GM23338 (cell line): Measurements from ENCODE around the gene ING3. TPM values are rescaled to one million over a fixed set of nuclear protein-coding genes. Genes with fewer than 3 reads are reported as not detected.

ENCODE experiments used
- ATAC-seq: fragments of 200-7000 bp; cut with Tn5 transposase; 3 replicates; pipeline ENCODE4 v1.9.1; 2020
- DNase-seq: peaks from one replicate; pipeline ENCODE4 v3.0.0-alpha.2; 2015; ENCODE audit warnings: low spot score
- H2AFZ ChIP-seq: fragments of 200-600 bp; sonication (generic); 2 replicates; pipeline ENCODE4 v1.8.0; 2016; ENCODE audit warnings: antibody characterized with exemption, mild to moderate bottlenecking, moderate library complexity
- H3F3A ChIP-seq: fragments of 200-600 bp; sonication (generic); replicated peaks from 2 replicates; pipeline ENCODE4 v1.8.0; 2017; ENCODE audit warnings: antibody characterized with exemption, mixed run types, low read depth
- H3K27ac ChIP-seq: fragments of 200-600 bp; sonication (generic); 2 replicates; pipeline ENCODE4 v1.6.1; 2016; ENCODE audit warnings: low read depth
- H3K27me3 ChIP-seq: fragments of 200-600 bp; sonication (generic); 2 replicates; pipeline ENCODE4 v1.8.0; 2016; ENCODE audit warnings: mild to moderate bottlenecking, mixed run types, moderate library complexity; ENCODE audit not compliant: insufficient read depth
- H3K36me3 ChIP-seq: fragments of 200-600 bp; sonication (generic); 2 replicates; pipeline ENCODE4 v1.8.0; 2016; ENCODE audit warnings: mild to moderate bottlenecking; ENCODE audit not compliant: insufficient read depth
- H3K4me1 ChIP-seq: fragments of 200-600 bp; sonication (generic); 2 replicates; pipeline ENCODE4 v1.8.0; 2016; ENCODE audit warnings: mild to moderate bottlenecking, moderate library complexity; ENCODE audit not compliant: insufficient read depth
- H3K4me2 ChIP-seq: fragments of 200-600 bp; sonication (generic); 2 replicates; pipeline ENCODE4 v1.7.1; 2017; ENCODE audit warnings: mixed run types
- H3K4me3 ChIP-seq: fragments of 200-600 bp; sonication (generic); 2 replicates; pipeline ENCODE4 v1.6.1; 2016; ENCODE audit warnings: mixed run types
- H3K79me2 ChIP-seq: fragments of 200-600 bp; sonication (generic); replicated peaks from 2 replicates; pipeline ENCODE4 v1.8.0; 2017; ENCODE audit warnings: mild to moderate bottlenecking; ENCODE audit not compliant: insufficient read depth
- H3K9me2 ChIP-seq: fragments of 200-600 bp; sonication (generic); 2 replicates; pipeline ENCODE4 v1.8.0; 2017; ENCODE audit not compliant: insufficient read depth
- H4K20me1 ChIP-seq: fragments of 200-600 bp; sonication (generic); replicated peaks from 2 replicates; pipeline ENCODE4 v1.8.0; 2017; ENCODE audit warnings: mild to moderate bottlenecking; ENCODE audit not compliant: insufficient read depth
- H3K27ac Mint-ChIP-seq: 2 replicates; pipeline ENCODE4 v1.8.0; 2020; ENCODE audit warnings: inconsistent platforms, mild to moderate bottlenecking, moderate library complexity, mixed read lengths
- H3K27me3 Mint-ChIP-seq: 3 replicates; pipeline ENCODE4 v1.8.0; 2022; ENCODE audit warnings: low read depth, mild to moderate bottlenecking, moderate library complexity, mixed read lengths, inconsistent platforms; ENCODE audit not compliant: insufficient read depth, poor library complexity
- H3K36me3 Mint-ChIP-seq: 3 replicates; pipeline ENCODE4 v1.8.0; 2021; ENCODE audit warnings: low read depth, mild to moderate bottlenecking, inconsistent platforms, moderate library complexity, mixed read lengths
- H3K4me1 Mint-ChIP-seq: 3 replicates; pipeline ENCODE4 v1.8.0; 2020; ENCODE audit warnings: mild to moderate bottlenecking, inconsistent platforms, mixed read lengths
- H3K4me3 Mint-ChIP-seq: 3 replicates; pipeline ENCODE4 v1.8.0; 2021; ENCODE audit warnings: moderate library complexity, mild to moderate bottlenecking, inconsistent platforms, mixed read lengths
- H3K9me3 Mint-ChIP-seq: 3 replicates; pipeline ENCODE4 v1.8.0; 2020; ENCODE audit warnings: moderate library complexity, mild to moderate bottlenecking, inconsistent platforms, mixed read lengths
- CREB1 ChIP-seq: fragments of 250-450 bp; sonication (Bioruptor Pico); IDR thresholded peaks from 2 replicates; pipeline ENCODE4 v1.5.0; 2020; ENCODE audit warnings: low read depth, mild to moderate bottlenecking, moderate library complexity
- EZH2phosphoT487 ChIP-seq: fragments of 200-600 bp; sonication (generic); IDR thresholded peaks from one replicate; pipeline ENCODE4 v1.8.1; 2018; ENCODE audit warnings: antibody characterized with exemption; ENCODE audit not compliant: unreplicated experiment
- JUNB ChIP-seq: IDR thresholded peaks from one replicate; pipeline ENCODE4 v1.6.1; 2016; ENCODE audit warnings: antibody characterized with exemption; ENCODE audit not compliant: unreplicated experiment
- NANOG ChIP-seq: IDR thresholded peaks from 2 replicates; pipeline ENCODE4 v1.6.1; 2016; ENCODE audit warnings: antibody characterized with exemption, borderline replicate concordance
- POLR2AphosphoS5 ChIP-seq: IDR thresholded peaks from 2 replicates; pipeline ENCODE4 v1.6.1; 2016; ENCODE audit warnings: antibody characterized with exemption, low read depth
- REST ChIP-seq: IDR thresholded peaks from one replicate; pipeline ENCODE4 v1.6.1; 2018; ENCODE audit warnings: antibody characterized with exemption; ENCODE audit not compliant: unreplicated experiment
- STAT1 ChIP-seq: IDR thresholded peaks from one replicate; pipeline ENCODE4 v1.6.1; 2016; ENCODE audit warnings: antibody characterized with exemption; ENCODE audit not compliant: unreplicated experiment
- ZNF462 ChIP-seq: fragments of 250-450 bp; sonication (Bioruptor Pico); IDR thresholded peaks from 2 replicates; pipeline ENCODE4 v1.5.0; 2020; ENCODE audit warnings: mild to moderate bottlenecking, moderate library complexity
- polyA plus RNA-seq: library from polyadenylated mRNA; unstranded; fragments of >200 nt; fragmentation: Nextera tagmentation; extraction: Ambion mirVana; gene quantifications from 2 replicates; pipeline ENCODE4 v1.2.1, GENCODE V29; 2016
- total RNA-seq: library from RNA; depleted of rRNA; stranded (reverse); fragments of >200 nt; shearing (Covaris generic); gene quantifications from 2 replicates; pipeline ENCODE4 v1.2.3, GENCODE V29; 2014

Gene ING3
- total and polyA plus RNA-seq, 2 experiments from 2014 or later = 17.8 to 26.2 TPM

DNA sequence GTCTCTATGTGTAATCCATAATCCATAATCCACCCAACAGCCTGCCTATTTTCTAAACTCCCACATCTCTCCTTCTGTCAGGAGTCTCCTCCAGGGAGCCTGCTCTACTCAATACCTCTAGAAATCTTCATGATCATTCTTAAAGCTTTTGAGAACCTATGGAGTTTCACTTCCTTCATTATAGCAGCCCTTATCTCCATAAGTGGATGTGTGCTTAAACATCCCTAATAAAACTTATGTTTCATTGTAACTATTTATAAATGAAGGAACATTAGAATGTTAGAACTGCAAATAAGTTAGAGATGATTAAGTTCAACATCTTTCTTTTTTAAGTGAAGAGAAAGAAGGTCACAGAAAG lies 46.4 kb downstream of the ING3 start:
- Histone ChIP-seq H4K20me1 (no peaks in the 10 kb centered on the region), H3K27me3 (no peaks in the 10 kb centered on the region), H3K4me2 (no peak overlapping the region), H2AFZ (no peak overlapping the region), H3K4me3 (no peak overlapping the region), H3F3A (no peaks in the 10 kb centered on the region), H3K9me2 (no peaks in the 10 kb centered on the region), H3K79me2 (no peaks in the 10 kb centered on the region), H3K27ac (no peak overlapping the region), H3K4me1 (no peaks in the 10 kb centered on the region), H3K36me3 (no peaks in the 10 kb centered on the region)
- no peak overlapping the region for H3K4me3 Mint-ChIP-seq
- ATAC-seq (no peak), DNase-seq (no peak)
- H3K36me3 Mint-ChIP-seq = no peaks in the 10 kb centered on the region
- TF ChIP-seq STAT1 (no peak), NANOG (no peak), REST (no peak)
- H3K27me3 Mint-ChIP-seq = peaks cover 1% of the 10 kb centered on the region
- H3K4me1 Mint-ChIP-seq = peaks cover 4% of the 10 kb centered on the region; the same call in 2 of the 3 replicates
- H3K9me3 Mint-ChIP-seq = no peaks in the 10 kb centered on the region
- H3K27ac Mint-ChIP-seq = no peak overlapping the region

GRCh38 chr7:120997882-120998474 lies 47.4 kb downstream of the ING3 start:
- Mint-ChIP-seq H3K4me1 (peaks cover 4% of the 10 kb centered on the region; the same call in 2 of the 3 replicates), H3K27me3 (peaks cover 1% of the 10 kb centered on the region), H3K36me3 (no peaks in the 10 kb centered on the region), H3K9me3 (no peaks in the 10 kb centered on the region), H3K27ac (no peak overlapping the region), H3K4me3 (no peak overlapping the region)
- no peaks in the 10 kb centered on the region for H3K27me3 ChIP-seq
- no peak overlapping the region for H3K27ac ChIP-seq
- no peaks in the 10 kb centered on the region for H3K36me3 ChIP-seq
- no peaks in the 10 kb centered on the region for H3F3A ChIP-seq
- no peaks in the 10 kb centered on the region for H3K4me1 ChIP-seq
- no peaks in the 10 kb centered on the region for H3K9me2 ChIP-seq
- H2AFZ ChIP-seq = no peak overlapping the region
- DNase-seq (no peak), ATAC-seq (no peak)
- no peak for TF ChIP-seq STAT1
- TF ChIP-seq ZNF462 (CRISPR knock-in tag) = no peak
- TF ChIP-seq REST = no peak
- TF ChIP-seq POLR2AphosphoS5 = no peak
- TF ChIP-seq EZH2phosphoT487 = no peak
- no peak for TF ChIP-seq JUNB
- no peak for TF ChIP-seq CREB1 (CRISPR knock-in tag)
- no peak for TF ChIP-seq NANOG
- no peaks in the 10 kb centered on the region for H4K20me1 ChIP-seq
- no peaks in the 10 kb centered on the region for H3K79me2 ChIP-seq
- no peak overlapping the region for H3K4me2 ChIP-seq
- H3K4me3 ChIP-seq = no peak overlapping the region
